Heart left ventricle (tissue), 16 donors: Measurements from ENCODE around the gene ESM1. TPM values are rescaled to one million over a fixed set of nuclear protein-coding genes. Genes with fewer than 3 reads are reported as not detected.
"Not testable (repeated sequence)": the region's sequence is repeated elsewhere in the genome, so short reads cannot be mapped to it uniquely, and the experiment has no call there.

Experiments
- ATAC-seq, 4 donors: fragments of 200-7000 bp; cut with Tn5 transposase; one replicate each; pipeline ENCODE4 v1.9.1; 2020 to 2022; ENCODE audit warnings: moderate library complexity in 4 of 4, mild to moderate bottlenecking in 3 of 4, moderate number of reproducible peaks in 1 of 4
- DNase-seq, 5 donors: peaks; one replicate each; pipeline ENCODE4 v3.0.0-alpha.2; 2020
- H3K27ac ChIP-seq, 12 donors: fragments of 200-600 bp; sonication (generic) in 4 of 12; one replicate each; pipeline versions ENCODE4 v1.5.0 to v1.8.0; 2016 to 2022; ENCODE audit warnings: mild to moderate bottlenecking in 2 of 12
- H3K27me3 ChIP-seq, 9 donors: fragments of 200-600 bp; sonication (generic) in 2 of 9; one replicate each; pipeline versions ENCODE4 v1.5.1 to v1.8.0; 2016 to 2022; ENCODE audit warnings: mild to moderate bottlenecking in 3 of 9
- H3K36me3 ChIP-seq, 9 donors: fragments of 200-600 bp; sonication (generic) in 2 of 9; one replicate each; pipeline versions ENCODE4 v1.5.0 to v1.8.0; 2018 to 2022; ENCODE audit warnings: mild to moderate bottlenecking in 2 of 9
- H3K4me1 ChIP-seq, 12 donors: fragments of 200-600 bp; sonication (generic) in 4 of 12; one replicate each; pipeline versions ENCODE4 v1.5.0 to v1.8.0; 2016 to 2022; ENCODE audit warnings: mild to moderate bottlenecking in 3 of 12
- H3K4me3 ChIP-seq, 12 donors: fragments of 200-600 bp; sonication (generic) in 4 of 12; one replicate each; pipeline versions ENCODE4 v1.5.0 to v1.8.0; 2017 to 2022; ENCODE audit warnings: mild to moderate bottlenecking in 9 of 12, moderate library complexity in 4 of 12
- H3K9me3 ChIP-seq, 12 donors: fragments of 200-600 bp; sonication (generic) in 4 of 12; one replicate each; pipeline versions ENCODE4 v1.5.0 to v1.8.0; 2016 to 2022; ENCODE audit warnings: mild to moderate bottlenecking in 1 of 12
- POLR2A ChIP-seq, 2 donors: fragments of 450-650 bp; IDR thresholded peaks; one replicate each; pipeline ENCODE4 v1.6.1; 2017; ENCODE audit warnings: antibody characterized with exemption in 2 of 2, mild to moderate bottlenecking in 2 of 2, moderate library complexity in 2 of 2
- WGBS, 4 donors: extraction: QIAGEN DNeasy Blood & Tissue Kit in 2 of 4; methylation state at CpG; one replicate each; pipeline versions ENCODE4 v1.1.5 to v1.1.7; 2013 to 2018; 5-methylcytosine and 5-hydroxymethylcytosine counted together
- intact Hi-C, 10 donors: fragments of 100-400 bp; cut with DNase I; formaldehyde crosslinking; loops; one replicate each; pipeline versions ENCODE4 v1.11.1 to v1.14.2; 2022
- polyA plus RNA-seq, 2 donors: library from polyadenylated mRNA; stranded (reverse); fragments of 200-250 nt; gene quantifications; one replicate each; pipeline ENCODE4 v1.2.3, GENCODE V29; 2013
- total RNA-seq, 9 donors: library from RNA; depleted of rRNA in 2 of 9; stranded (reverse); fragments of >200 nt in 2 of 9; fragmentation: NEBNext Ultra II Directional in 3 of 9; extraction: Animal tissue kit (Norgen Biotek cat#: 25700) in 3 of 9; gene quantifications; one replicate each; pipeline versions ENCODE4 v1.1.0 to v1.2.4, GENCODE V29; 2016 to 2023
- TF ChIP-seq, protein P1 (sequence below), 12 donors: fragments of 200-600 bp; sonication (generic) in 4 of 12; IDR thresholded peaks; one replicate each; pipeline versions ENCODE4 v1.5.0 to v1.8.0; 2018 to 2022; ENCODE audit warnings: antibody characterized with exemption in 12 of 12, mild to moderate bottlenecking in 5 of 12
- donor health status: ischemic (EF 13 %, LVEDD 7.1; RV severe dilation, severe dysfunction).
- donor health status: healthy with polysubstance abuse.
- donor health status: DM: no; HTN: yes; CAD: no.
- donor health status: DM: no; HTN: no; CAD: no.
- donor health status: ischemic (EF 25% LVEDD 6.9; RV normal size, moderate dysfunction).
- donor health status: ischemic (EF 25% LVEDD 5.7; RV mildly dilated, moderate dysfunction).
- donor health status: healthy.
- donor health status: DM: yes; HTN: yes; CAD: no.
- donor health status: ischemic (EF 35%, LVEDD 5.7; RV mildly dilated, moderate dysfunction).
- donor health status: nonischemic (EF 11% LVEDD 7.7; RV severe dilation, severe dysfunction).
- donor health status: DM: yes; HTN: yes; CAD: no.
- donor health status: PGD.
- donor health status: ischemic (EF 29% LVEDD 5.4; RV normal size, mild dysfunction).
- donor health status: nonischemic (EF 23%, LVEDD 6.1; RV moderate dilation, normal function).

The ESM1 gene
- total and polyA plus RNA-seq, 11 donors: 0.23 to 3.8 (median 0.77) TPM; not detected in 5

- no peak for TF ChIP-seq POLR2A (IDR thresholded peaks at IDR 0.05)
- Histone ChIP-seq H3K27me3 (no peaks in the 10 kb centered on the region), H3K4me1 (no peaks in the 10 kb centered on the region), H3K4me3 (no peak overlapping the region), H3K27ac (no peak overlapping the region), H3K36me3 (no peaks in the 10 kb centered on the region), H3K9me3 (no peaks in the 10 kb centered on the region)
- 63 to 80% (median 64%) methylated on average over 2 of the region's 2 CpGs for WGBS, 4 donors
- intact Hi-C loops: no loop called here
- ATAC-seq: no peak
- DNase-seq: no peak
Measured at GRCh38 chr5:55030220-55030619, 44.8 kb upstream of the ESM1 start.

DNA sequence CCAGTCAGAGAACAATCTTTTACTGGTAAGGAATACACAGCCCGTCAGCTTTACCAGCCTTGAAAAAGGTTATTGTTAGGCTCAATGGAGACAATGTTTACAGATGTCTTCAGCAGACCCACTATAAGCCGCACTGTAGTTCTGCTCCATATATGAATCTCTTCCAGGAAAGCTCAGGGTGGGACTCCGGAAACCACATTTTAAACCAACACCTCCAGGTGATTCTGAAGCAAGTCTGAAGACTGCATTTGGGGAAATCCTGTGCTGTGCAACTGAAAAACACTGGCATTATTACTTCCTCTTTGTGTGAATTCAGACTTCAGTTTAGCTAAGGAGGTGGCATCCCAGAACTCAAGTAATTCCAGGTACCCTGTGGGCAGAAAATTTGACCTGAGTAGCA, 42.2 kb upstream of the ESM1 start:
- TF ChIP-seq POLR2A (IDR thresholded peaks at IDR 0.05): no peak
- TF ChIP-seq, protein P1, sequence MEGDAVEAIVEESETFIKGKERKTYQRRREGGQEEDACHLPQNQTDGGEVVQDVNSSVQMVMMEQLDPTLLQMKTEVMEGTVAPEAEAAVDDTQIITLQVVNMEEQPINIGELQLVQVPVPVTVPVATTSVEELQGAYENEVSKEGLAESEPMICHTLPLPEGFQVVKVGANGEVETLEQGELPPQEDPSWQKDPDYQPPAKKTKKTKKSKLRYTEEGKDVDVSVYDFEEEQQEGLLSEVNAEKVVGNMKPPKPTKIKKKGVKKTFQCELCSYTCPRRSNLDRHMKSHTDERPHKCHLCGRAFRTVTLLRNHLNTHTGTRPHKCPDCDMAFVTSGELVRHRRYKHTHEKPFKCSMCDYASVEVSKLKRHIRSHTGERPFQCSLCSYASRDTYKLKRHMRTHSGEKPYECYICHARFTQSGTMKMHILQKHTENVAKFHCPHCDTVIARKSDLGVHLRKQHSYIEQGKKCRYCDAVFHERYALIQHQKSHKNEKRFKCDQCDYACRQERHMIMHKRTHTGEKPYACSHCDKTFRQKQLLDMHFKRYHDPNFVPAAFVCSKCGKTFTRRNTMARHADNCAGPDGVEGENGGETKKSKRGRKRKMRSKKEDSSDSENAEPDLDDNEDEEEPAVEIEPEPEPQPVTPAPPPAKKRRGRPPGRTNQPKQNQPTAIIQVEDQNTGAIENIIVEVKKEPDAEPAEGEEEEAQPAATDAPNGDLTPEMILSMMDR (IDR thresholded peaks at IDR 0.05): no peak
- intact Hi-C loops: no loop called here
- no peaks in the 10 kb centered on the region for H3K36me3 ChIP-seq
- ATAC-seq (no peak), DNase-seq (no peak)
- H3K27ac ChIP-seq: peak overlapping the region in 1 of 12 donors; percentile 23
- no peaks in the 10 kb centered on the region for H3K9me3 ChIP-seq
- H3K27me3 ChIP-seq: no peaks in the 10 kb centered on the region
- no peaks in the 10 kb centered on the region for H3K4me1 ChIP-seq
- WGBS, 4 donors: 79 to 87% (median 83%) methylated on average over 3 of the region's 3 CpGs
- peak overlapping the region in 1 of 12 donors; percentile 15 for H3K4me3 ChIP-seq

DNA sequence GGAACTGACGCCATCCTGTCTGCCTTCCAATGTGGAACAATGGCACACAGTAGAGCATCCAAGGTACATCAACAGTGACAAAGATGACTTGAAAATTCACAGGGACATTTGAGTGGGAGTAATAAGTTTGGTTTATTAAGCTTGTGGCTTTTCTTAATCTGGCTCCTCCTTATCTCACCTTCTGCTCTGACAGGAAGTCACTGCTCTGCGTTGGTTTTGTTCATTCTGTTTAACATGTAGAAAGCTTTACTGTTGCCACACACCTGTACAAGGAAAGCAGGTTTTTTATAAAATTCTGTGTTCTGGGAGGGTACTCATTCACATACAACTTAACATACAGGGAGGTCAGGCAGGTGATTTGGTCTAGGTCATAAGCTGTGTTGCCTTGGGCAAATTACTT, 37.1 kb upstream of the ESM1 start:
- intact Hi-C loops: no loop called here

DNA sequence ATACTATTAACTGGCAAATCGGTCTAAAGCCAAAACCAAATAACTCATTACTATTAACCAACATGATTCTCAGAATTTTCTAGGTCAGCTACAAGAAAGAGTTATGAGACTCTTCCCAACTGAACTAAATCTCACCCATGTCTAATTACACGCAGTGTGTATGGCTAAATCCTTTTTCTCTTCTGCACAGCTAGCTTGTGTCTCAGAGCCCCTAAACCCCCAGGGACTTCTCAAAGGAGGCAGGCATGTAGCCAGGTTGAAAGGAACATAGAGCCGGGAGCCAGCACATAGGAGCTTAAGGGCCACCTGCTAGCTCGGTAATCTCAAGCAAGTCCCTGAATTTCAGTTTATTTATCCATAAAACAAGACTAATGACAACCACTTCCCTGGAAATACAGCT, 36.4 kb upstream of the ESM1 start:
- WGBS, 4 donors: 82 to 94% (median 86%) methylated on average over 4 of the region's 4 CpGs
- TF ChIP-seq, protein P1 (IDR thresholded peaks at IDR 0.05): no peak
- TF ChIP-seq POLR2A (IDR thresholded peaks at IDR 0.05): no peak

More for the DNA sequence above, 37.1 kb upstream of the ESM1 start:
- no peak overlapping the region for H3K4me3 ChIP-seq
- H3K36me3 ChIP-seq: no peaks in the 10 kb centered on the region
- TF ChIP-seq, protein P1 (IDR thresholded peaks at IDR 0.05): no peak
- no peak for TF ChIP-seq POLR2A (IDR thresholded peaks at IDR 0.05)
- ATAC-seq: no peak
- H3K27me3 ChIP-seq: no peaks in the 10 kb centered on the region
- H3K9me3 ChIP-seq: peaks cover 0 to 4% (median 0%) of the 10 kb centered on the region in 12 donors
- H3K27ac ChIP-seq: peak overlapping the region in 1 of 12 donors; percentile 6
- no peaks in the 10 kb centered on the region for H3K4me1 ChIP-seq
- DNase-seq: no peak
- 46 to 63% (median 61%) methylated on average over 2 of the region's 2 CpGs for WGBS, 4 donors

GRCh38 chr5:55021410-55021809, 36.0 kb upstream of the ESM1 start:
- DNase-seq (no peak), ATAC-seq (peak in 1 of 4 donors; percentile 15)
- Histone ChIP-seq H3K27me3 (no peaks in the 10 kb centered on the region), H3K4me1 (no peaks in the 10 kb centered on the region), H3K9me3 (peaks cover 0 to 5% (median 0%) of the 10 kb centered on the region in 12 donors), H3K36me3 (no peaks in the 10 kb centered on the region), H3K27ac (peak overlapping the region in 1 of 12 donors; percentile 34), H3K4me3 (no peak overlapping the region)
- TF ChIP-seq, protein P1 (IDR thresholded peaks at IDR 0.05): no peak
- TF ChIP-seq POLR2A (IDR thresholded peaks at IDR 0.05): no peak
- intact Hi-C loops: no loop called here
- WGBS, 4 donors: 67 to 77% (median 72%) methylated on average over 6 of the region's 6 CpGs

More for the DNA sequence above, 36.4 kb upstream of the ESM1 start:
- H3K36me3 ChIP-seq: no peaks in the 10 kb centered on the region
- no peaks in the 10 kb centered on the region for H3K27me3 ChIP-seq
- H3K27ac ChIP-seq: peak overlapping the region in 1 of 12 donors; percentile 34
- peaks cover 0 to 4% (median 0%) of the 10 kb centered on the region in 12 donors for H3K9me3 ChIP-seq
- peak overlapping the region in 1 of 12 donors; percentile 19 for H3K4me3 ChIP-seq
- DNase-seq (no peak), ATAC-seq (no peak)
- intact Hi-C loops: no loop called here
- no peaks in the 10 kb centered on the region for H3K4me1 ChIP-seq

DNA sequence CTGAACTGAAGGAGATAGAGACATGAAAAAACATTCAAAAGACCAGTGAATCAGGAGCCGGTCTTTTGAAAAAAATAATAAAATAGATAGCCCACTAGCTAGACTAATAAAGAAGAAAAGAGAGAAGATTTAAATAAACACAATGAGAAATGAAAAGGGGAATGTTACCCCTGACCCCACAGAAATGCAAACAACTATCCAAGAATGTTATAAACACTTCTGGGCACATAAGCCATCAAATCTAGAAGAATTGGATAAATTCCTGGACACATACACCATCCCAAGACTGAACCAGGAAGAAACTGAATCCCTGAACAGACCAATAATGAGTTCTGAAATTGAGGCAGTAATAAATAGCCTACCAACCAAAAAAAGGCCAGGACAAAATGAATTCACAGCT, 24.8 kb upstream of the ESM1 start:
- intact Hi-C loops, H3K27ac ChIP-seq, H3K36me3 ChIP-seq, H3K4me3 ChIP-seq, H3K27me3 ChIP-seq, ATAC-seq, H3K4me1 ChIP-seq, DNase-seq: not testable (repeated sequence)
- H3K9me3 ChIP-seq: peaks cover 0 to 39% (median 7%) of the 10 kb centered on the region in 12 donors
- WGBS, 4 donors: 84 to 95% (median 90%) methylated on average over 1 of the region's 1 CpG
